ENCODE results near the gene BRK1. TPM values are rescaled to one million over a fixed set of nuclear protein-coding genes. Genes with fewer than 3 reads are reported as not detected.

The BRK1 gene
- 134 and 144 TPM in 2 replicates for total RNA-seq

GRCh38 chr3:10115326-10116137 lies at the start of gene BRK1:
Gene BRK1 (plus strand): TSS chr3:10115675. CDS start chr3:10115702, 27 bp downstream.

DNA sequence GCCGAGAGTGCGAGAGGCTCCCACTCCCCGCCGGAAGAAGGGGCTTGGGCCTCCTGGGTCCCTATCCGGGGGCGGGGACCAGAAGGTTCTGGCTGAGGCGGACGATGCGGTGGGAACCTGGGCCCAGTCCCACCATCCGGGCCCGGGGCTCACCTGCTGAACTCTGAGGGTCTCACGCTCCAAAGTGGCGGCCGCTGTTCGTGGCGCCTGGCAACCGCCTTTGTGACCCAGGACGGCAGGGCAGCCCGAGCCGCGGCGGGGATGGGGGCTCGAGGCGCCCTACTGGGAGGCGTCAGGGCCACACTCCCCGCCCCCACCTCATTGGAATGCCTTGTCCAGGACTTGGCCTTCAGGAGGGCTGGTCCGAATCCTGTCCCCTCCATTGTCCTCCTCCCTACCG lies 7.4 kb upstream of the BRK1 start, which contains the start of gene FANCD2OS:
Gene FANCD2OS (minus strand): TSS at position 165 of the 400 bp plus-strand sequence. CDS start 3,481 bp downstream, outside the sequence.

GRCh38 chr3:10164546-10165393 lies 49.3 kb downstream of the BRK1 start, which contains the start of gene IRAK2:
Gene IRAK2 (plus strand): TSS chr3:10164919. CDS start chr3:10164955, 36 bp downstream.

Other genes starting within 250 kb of the BRK1 start
- not detected in 2 replicates for gene CIDEC, start 235.4 kb upstream of the BRK1 start, total RNA-seq
- gene JAGN1, start 225.1 kb upstream of the BRK1 start, total RNA-seq, result 46.4 and 59.2 TPM in 2 replicates
- gene IL17RE, start 212.8 kb upstream of the BRK1 start, total RNA-seq, result 0.07 and 0.34 TPM in 2 replicates
- 24.9 and 28.7 TPM in 2 replicates for gene IL17RC, start 198.6 kb upstream of the BRK1 start, total RNA-seq
- 25.1 and 29.6 TPM in 2 replicates for gene CRELD1, start 181.8 kb upstream of the BRK1 start, total RNA-seq
- gene PRRT3, start 163.3 kb upstream of the BRK1 start, total RNA-seq, result 1.5 and 1.6 TPM in 2 replicates
- 69.6 and 94.3 TPM in 2 replicates for gene EMC3, start 128.8 kb upstream of the BRK1 start, total RNA-seq
- 20.6 and 34.6 TPM in 2 replicates for gene FANCD2, start 89.2 kb upstream of the BRK1 start, total RNA-seq
- gene FANCD2OS, start 7.4 kb upstream of the BRK1 start, total RNA-seq, result not detected in 2 replicates
- 30.6 and 33.9 TPM in 2 replicates for gene VHL, start 26.1 kb downstream of the BRK1 start, total RNA-seq
- gene IRAK2, start 49.2 kb downstream of the BRK1 start, total RNA-seq, result 15.8 and 21.6 TPM in 2 replicates
- gene TATDN2, start 132.8 kb downstream of the BRK1 start, total RNA-seq, result 10.3 and 11.7 TPM in 2 replicates
- gene GHRL, start 177.3 kb downstream of the BRK1 start, total RNA-seq, result 0.20 and 0.53 TPM in 2 replicates
- gene SEC13, start 205.4 kb downstream of the BRK1 start, total RNA-seq, result 168 and 195 TPM in 2 replicates

Data from mammary microvascular endothelial cell (primary cell).